Kidney tubule cell (primary cell): ENCODE results near the gene ACOT2.
"Not testable (repeated sequence)": the region's sequence is repeated elsewhere in the genome, so short reads cannot be mapped to it uniquely, and the experiment has no call there.

Source experiments
- DNase-seq: peaks from one replicate; pipeline ENCODE4 v3.0.0-alpha.2; 2018; ENCODE audit warnings: low spot score

The ACOT2 gene

GRCh38 chr14:73569185-73569958, at the start of gene ACOT2:
TSS of gene ACOT2 (plus strand) at chr14:73569213. CDS start at chr14:73569241, 28 bp downstream.
- peak; percentile 82 for DNase-seq

GRCh38 chr14:73521229-73521628, 47.8 kb upstream of the ACOT2 start:
- DNase-seq = no peak

- DNase-seq = no peak
These were observed 44.5 kb upstream of the ACOT2 start for GRCh38 chr14:73524493-73524892.

GRCh38 chr14:73526036-73526984, 42.7 kb upstream of the ACOT2 start:
- DNase-seq = peak; percentile 36

- DNase-seq = not testable (repeated sequence)
These were observed 39.7 kb upstream of the ACOT2 start for GRCh38 chr14:73529356-73529755.

GRCh38 chr14:73531971-73532370, 37.0 kb upstream of the ACOT2 start:
- DNase-seq = not testable (repeated sequence)

- peak; percentile 83 for DNase-seq
These were observed 31.6 kb upstream of the ACOT2 start for GRCh38 chr14:73537244-73538045.

GRCh38 chr14:73539017-73539416, 30.0 kb upstream of the ACOT2 start:
- DNase-seq = peak; percentile 25

- not testable (repeated sequence) for DNase-seq
These were observed 26.1 kb upstream of the ACOT2 start for GRCh38 chr14:73542961-73543360.

GRCh38 chr14:73545353-73545752, 23.7 kb upstream of the ACOT2 start:
- not testable (repeated sequence) for DNase-seq

- not testable (repeated sequence) for DNase-seq
These were observed 19.9 kb upstream of the ACOT2 start for GRCh38 chr14:73549097-73549496.

GRCh38 chr14:73549889-73550524, 19.0 kb upstream of the ACOT2 start:
- DNase-seq = peak; percentile 34

GRCh38 chr14:73553845-73554244, 15.2 kb upstream of the ACOT2 start:
- DNase-seq = no peak

- DNase-seq = not testable (repeated sequence)
These were observed 11.8 kb upstream of the ACOT2 start for GRCh38 chr14:73557201-73557600.

- DNase-seq = not testable (repeated sequence)
These were observed 10.8 kb upstream of the ACOT2 start for GRCh38 chr14:73558238-73558637.

- DNase-seq = not testable (repeated sequence)
These were observed 6.8 kb upstream of the ACOT2 start for GRCh38 chr14:73562256-73562655.

GRCh38 chr14:73562696-73563095, 6.3 kb upstream of the ACOT2 start:
- not testable (repeated sequence) for DNase-seq

GRCh38 chr14:73566431-73566830, 2.6 kb upstream of the ACOT2 start:
- not testable (repeated sequence) for DNase-seq

GRCh38 chr14:73566935-73567334, 2.1 kb upstream of the ACOT2 start:
- not testable (repeated sequence) for DNase-seq

GRCh38 chr14:73567358-73567757, 1.7 kb upstream of the ACOT2 start:
- DNase-seq = no peak
